IMR-90 (cell line): Measurements from ENCODE around the gene DEAF1. TPM values are rescaled to one million over a fixed set of nuclear protein-coding genes. Genes with fewer than 3 reads are reported as not detected.
A peak's percentile ranks its signal among the peaks of the same experiment; 100 is the strongest.

Experiments
- ATAC-seq: fragments of 200-7000 bp; cut with Tn5 transposase; 2 replicates; pipeline ENCODE4 v1.9.1; 2020; ENCODE audit warnings: low read depth, mild to moderate bottlenecking, moderate library complexity
- BruUV-seq: library from RNA; stranded (reverse); fragments of 400-500 nt; replicated peaks from 2 replicates; lab custom pipeline; 2021; lab: Mats Ljungman, UMichigan
- CTCF ChIA-PET: fragments of 300-600 bp; formaldehyde crosslinking; extraction: SDS; loops from one replicate; lab custom pipeline; 2021; ENCODE audit warnings: antibody characterized with exemption; lab: Yijun Ruan, JAX
- POLR2A ChIA-PET: fragments of 300-600 bp; sonication (Branson Sonifier 250); formaldehyde crosslinking; loops from one replicate; lab custom pipeline; 2022; ENCODE audit warnings: antibody characterized with exemption; ENCODE audit not compliant: unreplicated experiment; lab: Charles Lee
- DNase-seq: peaks from one replicate; pipeline ENCODE4 v3.0.0; 2013
- H2AFZ ChIP-seq: replicated peaks from 2 replicates; pipeline ENCODE3; 2013; ENCODE audit warnings: low read length, mild to moderate bottlenecking; ENCODE audit not compliant: poor library complexity
- H2AK5ac ChIP-seq: 2 replicates; pipeline ENCODE4 v1.6.1; 2013; ENCODE audit warnings: low read depth, low read length, inconsistent platforms
- H2AK9ac ChIP-seq: replicated peaks from 2 replicates; pipeline ENCODE3; 2013; ENCODE audit warnings: mild to moderate bottlenecking, low read depth, low read length, moderate library complexity; ENCODE audit not compliant: poor library complexity
- H2BK120ac ChIP-seq: 2 replicates; pipeline ENCODE4 v1.6.1; 2013; ENCODE audit warnings: low read depth, low read length, inconsistent platforms
- H2BK15ac ChIP-seq: 3 replicates; pipeline ENCODE4 v1.6.1; 2013; ENCODE audit warnings: low read depth, low read length, inconsistent platforms
- H2BK20ac ChIP-seq: 2 replicates; pipeline ENCODE4 v1.6.1; 2013; ENCODE audit warnings: low read depth, mild to moderate bottlenecking, inconsistent platforms, low read length, moderate library complexity
- H2BK5ac ChIP-seq: 2 replicates; pipeline ENCODE4 v1.6.1; 2013; ENCODE audit warnings: mild to moderate bottlenecking, low read depth, low read length, inconsistent platforms; ENCODE audit not compliant: poor library complexity, severe bottlenecking
- H3K14ac ChIP-seq: replicated peaks from 2 replicates; pipeline ENCODE4 v1.6.1; 2013; ENCODE audit warnings: low read depth, low read length, inconsistent platforms
- H3K18ac ChIP-seq: 2 replicates; pipeline ENCODE4 v1.6.1; 2013; ENCODE audit warnings: low read depth, low read length, control low read depth
- H3K23ac ChIP-seq: 2 replicates; pipeline ENCODE4 v1.6.1; 2013; ENCODE audit warnings: low read depth, low read length, inconsistent platforms
- H3K27ac ChIP-seq: 2 replicates; pipeline ENCODE4 v1.5.1; 2013; ENCODE audit warnings: mild to moderate bottlenecking, control low read depth, low read length; ENCODE audit not compliant: insufficient read depth
- H3K27me3 ChIP-seq: 2 replicates; pipeline ENCODE4 v1.6.1; 2013; ENCODE audit warnings: low read length; ENCODE audit not compliant: control insufficient read depth, insufficient read depth
- H3K36me3 ChIP-seq: 2 replicates; pipeline ENCODE4 v1.6.1; 2013; ENCODE audit warnings: low read length, mixed read lengths; ENCODE audit not compliant: control insufficient read depth, insufficient read depth
- H3K4ac ChIP-seq: 2 replicates; pipeline ENCODE4 v1.6.1; 2013; ENCODE audit warnings: low read depth, low read length, inconsistent platforms
- H3K4me1 ChIP-seq: 2 replicates; pipeline ENCODE4 v1.6.1; 2013; ENCODE audit warnings: low read length, mixed read lengths; ENCODE audit not compliant: control insufficient read depth, insufficient read depth
- H3K4me2 ChIP-seq: 2 replicates; pipeline ENCODE4 v1.6.1; 2013; ENCODE audit warnings: low read depth, mild to moderate bottlenecking, control low read depth, low read length, moderate library complexity
- H3K4me3 ChIP-seq: 2 replicates; pipeline ENCODE4 v1.5.1; 2013; ENCODE audit warnings: low read depth, mild to moderate bottlenecking, control low read depth, low read length, moderate library complexity; ENCODE audit not compliant: insufficient read depth
- H3K56ac ChIP-seq: 2 replicates; pipeline ENCODE4 v1.6.1; 2013; ENCODE audit warnings: low read length, inconsistent platforms; ENCODE audit not compliant: insufficient read depth; ENCODE audit errors: extremely low read depth
- H3K79me1 ChIP-seq, 2 experiments: 2 replicates each; pipeline ENCODE4 v1.6.1; 2013; ENCODE audit warnings: low read length in 2 of 2, inconsistent platforms in 1 of 2, low read depth in 1 of 2
- H3K9ac ChIP-seq: 2 replicates; pipeline ENCODE4 v1.6.1; 2013; ENCODE audit warnings: low read depth, low read length, control low read depth
- H3K9me1 ChIP-seq: 2 replicates; pipeline ENCODE4 v1.6.1; 2013; ENCODE audit warnings: low read length, inconsistent platforms; ENCODE audit not compliant: insufficient read depth
- H3K9me3 ChIP-seq: 2 replicates; pipeline ENCODE4 v1.6.1; 2013; ENCODE audit warnings: low read length; ENCODE audit not compliant: control insufficient read depth, insufficient read depth
- H4K20me1 ChIP-seq: 2 replicates; pipeline ENCODE4 v1.6.1; 2013; ENCODE audit warnings: low read length, inconsistent platforms; ENCODE audit not compliant: insufficient read depth
- H4K5ac ChIP-seq: 2 replicates; pipeline ENCODE4 v1.6.1; 2013; ENCODE audit warnings: mild to moderate bottlenecking, low read depth, low read length, control low read depth
- H4K8ac ChIP-seq, 2 experiments: 2 replicates each; pipeline ENCODE4 v1.6.1; 2013; ENCODE audit warnings: low read depth in 2 of 2, low read length in 2 of 2, control low read depth in 1 of 2, inconsistent platforms in 1 of 2
- H4K91ac ChIP-seq: 2 replicates; pipeline ENCODE4 v1.6.1; 2013; ENCODE audit warnings: low read depth, low read length, inconsistent platforms; ENCODE audit not compliant: insufficient read depth
- BHLHE40 ChIP-seq: fragments of 150-350 bp; IDR thresholded peaks from 2 replicates; pipeline ENCODE4 v1.6.1; 2016; ENCODE audit warnings: mild to moderate bottlenecking, low read depth, low read length
- CEBPB ChIP-seq: IDR thresholded peaks from 2 replicates; pipeline ENCODE4 v1.6.1; 2012; ENCODE audit warnings: low read depth, low read length, improper control_type of control experiment
- CHD1 ChIP-seq: IDR thresholded peaks from 2 replicates; pipeline ENCODE4 v1.6.1; 2012; ENCODE audit warnings: low read depth, low read length, improper control_type of control experiment
- FOS ChIP-seq: fragments of 150-350 bp; IDR thresholded peaks from 2 replicates; pipeline ENCODE4 v1.6.1; 2016; ENCODE audit warnings: low read depth, low read length
- MAZ ChIP-seq: IDR thresholded peaks from 2 replicates; pipeline ENCODE4 v1.6.1; 2012; ENCODE audit warnings: low read depth, mild to moderate bottlenecking, low read length, improper control_type of control experiment, moderate library complexity, borderline replicate concordance
- MXI1 ChIP-seq: IDR thresholded peaks from 2 replicates; pipeline ENCODE4 v1.6.1; 2012; ENCODE audit warnings: low read depth, mild to moderate bottlenecking, low read length, moderate library complexity, borderline replicate concordance
- NFE2L2 ChIP-seq: fragments of 150-350 bp; IDR thresholded peaks from 2 replicates; pipeline ENCODE4 v1.6.1; 2016; ENCODE audit warnings: low read depth, mild to moderate bottlenecking, low read length
- RAD21 ChIP-seq: IDR thresholded peaks from 2 replicates; pipeline ENCODE4 v1.6.1; 2012; ENCODE audit warnings: low read length, improper control_type of control experiment
- RFX5 ChIP-seq: IDR thresholded peaks from 2 replicates; pipeline ENCODE4 v1.8.0; 2012; ENCODE audit warnings: low read depth, mild to moderate bottlenecking, low read length, moderate library complexity
- USF2 ChIP-seq: fragments of 150-350 bp; IDR thresholded peaks from 2 replicates; pipeline ENCODE4 v1.6.1; 2017; ENCODE audit warnings: mild to moderate bottlenecking, antibody characterized with exemption, low read length, low read depth
- WGBS, 2 experiments: methylation state at CpG; one replicate each; pipeline versions ENCODE4 v1.1.5 to v1.1.7; 2013; ENCODE audit warnings: missing lambda C conversion rate in 2 of 2; ENCODE audit not compliant: insufficient read length in 1 of 2; ENCODE audit errors: extremely low coverage in 2 of 2; 5-methylcytosine and 5-hydroxymethylcytosine counted together
- dilution Hi-C: fragments of 300-500 bp; cut with HindIII; formaldehyde crosslinking; loops from one replicate; pipeline ENCODE4 v1.14.3; 2018; ENCODE audit warnings: low sequenced_read_pairs; ENCODE audit not compliant: unreplicated experiment
- in situ Hi-C: fragments of 300-500 bp; cut with MboI; formaldehyde crosslinking; loops from 3 replicates; pipeline ENCODE4 v1.14.3; 2019; ENCODE audit warnings: low sequenced_read_pairs, inconsistent platforms, mixed read lengths
- intact Hi-C: fragments of 100-400 bp; cut with micrococcal nuclease; formaldehyde crosslinking; loops from 2 replicates; pipeline ENCODE4 v1.10.0; 2022
- polyA plus RNA-seq, 3 experiments: library from polyadenylated mRNA; depleted of rRNA; stranded (reverse); fragments of >200 nt; gene quantifications; 2 replicates each; pipeline ENCODE4 v1.2.3, GENCODE V29; 2012; ENCODE audit warnings: low replicate concordance in 1 of 3
- total RNA-seq: library from RNA; depleted of rRNA; stranded (reverse); fragments of >200 nt; gene quantifications from 2 replicates; pipeline ENCODE4 v1.2.3, GENCODE V29; 2012
- TF ChIP-seq, protein P1 (sequence below): conservative IDR thresholded peaks from 2 replicates; pipeline ENCODE4 v1.5.1; 2012; ENCODE audit warnings: mild to moderate bottlenecking, low read depth, low read length, improper control_type of control experiment

The DEAF1 gene
- total and polyA plus RNA-seq, 2 of the 4 experiments (the other 2 are of a cell fraction): 22.9 to 31.6 TPM

DNA sequence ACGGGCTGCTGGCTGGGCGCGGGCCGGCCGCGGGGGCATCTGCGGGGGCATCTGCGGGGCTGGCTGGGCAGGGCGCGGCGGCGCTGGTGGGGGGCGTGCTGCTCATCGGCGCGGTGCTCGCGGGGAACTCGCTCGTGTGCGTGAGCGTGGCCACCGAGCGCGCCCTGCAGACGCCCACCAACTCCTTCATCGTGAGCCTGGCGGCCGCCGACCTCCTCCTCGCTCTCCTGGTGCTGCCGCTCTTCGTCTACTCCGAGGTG lies 57.8 kb downstream of the DEAF1 start (continued):
- TF ChIP-seq, protein P1, sequence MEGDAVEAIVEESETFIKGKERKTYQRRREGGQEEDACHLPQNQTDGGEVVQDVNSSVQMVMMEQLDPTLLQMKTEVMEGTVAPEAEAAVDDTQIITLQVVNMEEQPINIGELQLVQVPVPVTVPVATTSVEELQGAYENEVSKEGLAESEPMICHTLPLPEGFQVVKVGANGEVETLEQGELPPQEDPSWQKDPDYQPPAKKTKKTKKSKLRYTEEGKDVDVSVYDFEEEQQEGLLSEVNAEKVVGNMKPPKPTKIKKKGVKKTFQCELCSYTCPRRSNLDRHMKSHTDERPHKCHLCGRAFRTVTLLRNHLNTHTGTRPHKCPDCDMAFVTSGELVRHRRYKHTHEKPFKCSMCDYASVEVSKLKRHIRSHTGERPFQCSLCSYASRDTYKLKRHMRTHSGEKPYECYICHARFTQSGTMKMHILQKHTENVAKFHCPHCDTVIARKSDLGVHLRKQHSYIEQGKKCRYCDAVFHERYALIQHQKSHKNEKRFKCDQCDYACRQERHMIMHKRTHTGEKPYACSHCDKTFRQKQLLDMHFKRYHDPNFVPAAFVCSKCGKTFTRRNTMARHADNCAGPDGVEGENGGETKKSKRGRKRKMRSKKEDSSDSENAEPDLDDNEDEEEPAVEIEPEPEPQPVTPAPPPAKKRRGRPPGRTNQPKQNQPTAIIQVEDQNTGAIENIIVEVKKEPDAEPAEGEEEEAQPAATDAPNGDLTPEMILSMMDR: no peak
- no peak for TF ChIP-seq CEBPB

- in situ Hi-C loops (no loop called here), dilution Hi-C loops (no loop called here), intact Hi-C loops (no loop called here)
- no peak within 1 kb of the TSS for H2BK15ac ChIP-seq
- peak within 1 kb of the TSS; percentile 72 for H3K4me2 ChIP-seq
- POLR2A ChIA-PET: no interaction called here
- H3K9me3 ChIP-seq: no peaks in the 10 kb centered on the region
- no peaks in the 10 kb centered on the region for H3K9me1 ChIP-seq
- H3K4me3 ChIP-seq: peak within 1 kb of the TSS; percentile 23; the same call in 1 of the 2 replicates
- H3K27ac ChIP-seq: no peak within 1 kb of the TSS
- no peaks in the 10 kb centered on the region for H3K79me1 ChIP-seq
- H3K4ac ChIP-seq: no peak within 1 kb of the TSS
- H4K5ac ChIP-seq: no peak within 1 kb of the TSS; the same call in 1 of the 2 replicates
- peaks cover 4% of the 10 kb centered on the region for H3K36me3 ChIP-seq
- no peak within 1 kb of the TSS for H3K14ac ChIP-seq
- 14% methylated on average over 50 of the region's 100 CpGs; no CpG with 5 or more reads in 1 of the 2 experiments for WGBS, 2 experiments
- H3K4me1 ChIP-seq: peaks cover 10% of the 10 kb centered on the region; the same call in 1 of the 2 replicates
- peak within 1 kb of the TSS; percentile 79 for H2AFZ ChIP-seq
- H3K18ac ChIP-seq: no peak within 1 kb of the TSS
- H4K91ac ChIP-seq: no peak within 1 kb of the TSS
- TF ChIP-seq CHD1 (no peak), RFX5 (no peak), BHLHE40 (peak; percentile 38; the same call in 1 of the 2 replicates), CEBPB (no peak), NFE2L2 (no peak), MXI1 (no peak), MAZ (no peak), USF2 (peak; percentile 44; the same call in 1 of the 2 replicates), RAD21 (no peak), FOS (no peak)
- no peak within 1 kb of the TSS for H3K56ac ChIP-seq
- no TSS peak for BruUV-seq
- CTCF ChIA-PET: no interaction called here
- H4K8ac ChIP-seq: no peak within 1 kb of the TSS; a peak in 1 of 4 replicates
- no peak within 1 kb of the TSS for H3K23ac ChIP-seq
- H3K9ac ChIP-seq: no peak within 1 kb of the TSS
- peaks cover 16% of the 10 kb centered on the region; the same call in 1 of the 2 replicates for H3K27me3 ChIP-seq
- H2BK5ac ChIP-seq: no peak within 1 kb of the TSS
- DNase-seq (peak; percentile 37), ATAC-seq (peak; percentile 93)
- peak within 1 kb of the TSS; percentile 42 for H2AK9ac ChIP-seq
- H2BK120ac ChIP-seq: no peak within 1 kb of the TSS
- H2BK20ac ChIP-seq: no peak within 1 kb of the TSS
- H4K20me1 ChIP-seq: peaks cover 41% of the 10 kb centered on the region
- H2AK5ac ChIP-seq: no peak within 1 kb of the TSS
Measured at GRCh38 chr11:636511-637332, 58.3 kb downstream of the DEAF1 start, which contains the start of gene DRD4. DRD4 (plus strand) TSS chr11:637269; CDS start chr11:637305, 36 bp downstream.
